HepG2 (cell line): ENCODE results near the gene PHKA1. TPM values are rescaled to one million over a fixed set of nuclear protein-coding genes. Genes with fewer than 3 reads are reported as not detected.

Experiments used
- ATAC-seq: fragments of 200-7000 bp; cut with Tn5 transposase; 3 replicates; pipeline ENCODE4 v1.9.1; 2020; ENCODE audit warnings: mild to moderate bottlenecking, moderate library complexity
- BruUV-seq: library from RNA; stranded (reverse); fragments of 400-500 nt; replicated peaks from 2 replicates; lab custom pipeline; 2021; lab: Mats Ljungman, UMichigan
- CTCF ChIA-PET: fragments of 300-600 bp; formaldehyde crosslinking; extraction: SDS; loops from one replicate; lab custom pipeline; 2021; ENCODE audit warnings: low total read pairs, inconsistent platforms, low intra/inter-chr PET ratio; lab: Yijun Ruan, JAX
- POLR2A ChIA-PET: fragments of 350-600 bp; sonication (Branson Sonifier 250); formaldehyde crosslinking; loops from one replicate; lab custom pipeline; 2020; ENCODE audit warnings: antibody characterized with exemption, inconsistent platforms; lab: Yijun Ruan, JAX
- DNase-seq: peaks from one replicate; pipeline ENCODE4 v3.0.0-alpha.2; 2015; ENCODE audit warnings: low spot score
- FAIRE-seq: peaks from 3 replicates; lab custom pipeline; 2011; peaks lifted over from hg19 to GRCh38; lab: Jason Lieb, UNC
- H2AFZ ChIP-seq: one replicate; pipeline ENCODE4 v1.6.1; 2011; ENCODE audit warnings: low read length, inconsistent platforms
- H3K27ac ChIP-seq: fragments of 300-600 bp; 3 replicates; pipeline ENCODE4 v1.8.0; 2011; ENCODE audit warnings: mixed run types, mild to moderate bottlenecking, mixed read lengths, low read length, inconsistent platforms; ENCODE audit not compliant: insufficient read depth; ENCODE audit errors: extremely low read length
- H3K27me3 ChIP-seq, 2 experiments: fragments of 200-600 bp in 1 of 2; 2 replicates in 1 of 2; 3 replicates in 1 of 2; pipeline versions ENCODE4 v1.6.0 to v1.8.0; 2011; ENCODE audit warnings: low read length in 2 of 2, mild to moderate bottlenecking in 2 of 2, moderate library complexity in 2 of 2, inconsistent platforms in 1 of 2; ENCODE audit not compliant: insufficient read depth in 2 of 2, control insufficient read depth in 1 of 2
- H3K36me3 ChIP-seq, 2 experiments: fragments of 200-600 bp in 1 of 2; replicated peaks in 1 of 2; 2 replicates in 1 of 2; 3 replicates in 1 of 2; pipeline versions ENCODE4 v1.5.1 to v1.8.0; 2011; ENCODE audit warnings: low read length in 2 of 2, inconsistent platforms in 1 of 2; ENCODE audit not compliant: insufficient read depth in 2 of 2, control insufficient read depth in 1 of 2
- H3K4me1 ChIP-seq: 2 replicates; pipeline ENCODE4 v1.5.1; 2012; ENCODE audit warnings: low read length, inconsistent platforms; ENCODE audit not compliant: insufficient read depth
- H3K4me2 ChIP-seq: 2 replicates; pipeline ENCODE4 v1.6.0; 2011; ENCODE audit warnings: low read depth, low read length, inconsistent platforms
- H3K4me3 ChIP-seq, 3 experiments: fragments of 200-600 bp in 1 of 3; sonication (generic), shearing (Covaris generic) in 1 of 3; replicated peaks in 1 of 3; 2 replicates each; pipeline ENCODE4 v1.5.1; 2011 to 2016; ENCODE audit warnings: low read length in 3 of 3, inconsistent platforms in 2 of 3, low read depth in 2 of 3, mild to moderate bottlenecking in 2 of 3, control low read depth in 1 of 3, mixed read lengths in 1 of 3; ENCODE audit not compliant: insufficient read depth in 1 of 3
- H3K79me2 ChIP-seq: one replicate; pipeline ENCODE4 v1.6.1; 2011; ENCODE audit warnings: low read length, inconsistent platforms; ENCODE audit not compliant: insufficient read depth
- H3K9ac ChIP-seq: 2 replicates; pipeline ENCODE4 v1.6.0; 2011; ENCODE audit warnings: mild to moderate bottlenecking, low read depth, low read length, inconsistent platforms; ENCODE audit not compliant: insufficient read depth
- H3K9me3 ChIP-seq: 2 replicates; pipeline ENCODE4 v1.5.1; 2012; ENCODE audit warnings: mild to moderate bottlenecking, low read length
- H4K20me1 ChIP-seq: 2 replicates; pipeline ENCODE4 v1.6.0; 2011; ENCODE audit warnings: inconsistent platforms, mild to moderate bottlenecking, low read length, moderate library complexity; ENCODE audit not compliant: insufficient read depth
- NR1H2 ChIP-seq: sonication (generic); formaldehyde crosslinking; IDR thresholded peaks from 2 replicates; pipeline ENCODE4 v1.8.1; 2022; ENCODE audit warnings: low read depth, missing genetic modification reagents, borderline replicate concordance
- PPARG ChIP-seq: conservative IDR thresholded peaks from 2 replicates; pipeline ENCODE4 v1.6.1; 2016; ENCODE audit warnings: missing biosample characterization, missing genetic modification reagents
- SKI ChIP-seq: fragments of 450-650 bp; IDR thresholded peaks from one replicate; pipeline ENCODE4 v1.6.1; 2018; ENCODE audit warnings: mild to moderate bottlenecking; ENCODE audit not compliant: partially characterized antibody
- SP1 ChIP-seq, 2 experiments: fragments of 450-650 bp in 1 of 2; sonication (generic) in 1 of 2; formaldehyde crosslinking in 1 of 2; IDR thresholded peaks; 2 replicates each; pipeline versions ENCODE4 v1.4.0 to v1.6.1; 2016 to 2020; ENCODE audit warnings: missing genetic modification reagents in 1 of 2
- ZSCAN29 ChIP-seq: sonication (generic); formaldehyde crosslinking; conservative IDR thresholded peaks from 2 replicates; pipeline ENCODE4 v1.4.0; 2020; ENCODE audit warnings: mild to moderate bottlenecking, missing genetic modification reagents
- in situ Hi-C: cut with HindIII; loops from 2 replicates; pipeline ENCODE4 v1.10.0; 2017; ENCODE audit warnings: low pct_unique_long_range_greater_than_20kb; ENCODE audit not compliant: extremely low pct_ligation_motif_present
- intact Hi-C: fragments of 100-400 bp; cut with micrococcal nuclease; formaldehyde crosslinking; loops from one replicate; pipeline ENCODE4 v1.10.0; 2022; ENCODE audit not compliant: unreplicated experiment
- polyA plus RNA-seq, 8 experiments: library from polyadenylated mRNA; depleted of rRNA in 3 of 8; stranded (reverse) in 7 of 8; unstranded in 1 of 8; fragments of >200 nt; fragmentation: Illumina TruSeq in 4 of 8; extraction: Trizol in 4 of 8; gene quantifications; 2 replicates each; pipeline versions ENCODE4 v1.2.1 to v1.2.3, GENCODE V29; 2011 to 2016; ENCODE audit warnings: low read depth in 4 of 8, missing spikeins in 1 of 8, mixed read lengths in 1 of 8; ENCODE audit not compliant: insufficient read depth in 1 of 8
- total RNA-seq, 5 experiments: library from RNA; depleted of rRNA; stranded (reverse); fragments of >200 nt; fragmentation: Illumina TruSeq; extraction: Trizol; gene quantifications; 2 replicates each; pipeline ENCODE4 v1.2.3, GENCODE V29; 2016; ENCODE audit warnings: low read depth in 1 of 5
- TF ChIP-seq, protein P1 (sequence below), 2 experiments: IDR thresholded peaks; 2 replicates each; pipeline ENCODE4 v1.6.1; 2011 to 2012; ENCODE audit warnings: low read length in 2 of 2, borderline replicate concordance in 1 of 2, low read depth in 1 of 2, mild to moderate bottlenecking in 1 of 2, moderate library complexity in 1 of 2
- TF ChIP-seq, protein P2 (sequence below): sonication (generic); formaldehyde crosslinking; IDR thresholded peaks from 2 replicates; pipeline ENCODE4 v1.8.0; 2022; ENCODE audit warnings: mild to moderate bottlenecking, missing genetic modification reagents, borderline replicate concordance

PHKA1 gene
- total and polyA plus RNA-seq, 2 of the 13 experiments (the other 11 are each of a cell fraction or from before 2014, with no cell fraction given), result 5.4 to 6.6 TPM

DNA sequence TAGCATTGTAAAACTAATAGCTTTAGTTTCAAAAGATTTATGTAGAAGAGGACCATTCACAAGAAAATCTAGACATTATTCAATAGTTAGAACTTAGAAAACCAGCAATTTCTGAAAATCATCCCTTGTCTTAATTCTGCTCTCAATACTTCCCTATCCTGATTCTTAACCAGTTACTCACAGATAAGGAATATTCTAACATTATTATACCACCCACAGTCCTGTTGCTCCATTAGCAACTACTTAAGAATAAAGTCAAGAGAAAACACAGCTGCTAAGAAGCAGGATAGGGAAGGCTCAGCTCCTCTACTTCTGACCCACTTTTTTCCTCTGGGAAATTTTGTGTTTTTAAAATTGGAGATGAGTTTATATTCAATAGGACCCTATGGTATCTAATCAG, 47.7 kb downstream of the PHKA1 start (continued):
- TF ChIP-seq, protein P1, sequence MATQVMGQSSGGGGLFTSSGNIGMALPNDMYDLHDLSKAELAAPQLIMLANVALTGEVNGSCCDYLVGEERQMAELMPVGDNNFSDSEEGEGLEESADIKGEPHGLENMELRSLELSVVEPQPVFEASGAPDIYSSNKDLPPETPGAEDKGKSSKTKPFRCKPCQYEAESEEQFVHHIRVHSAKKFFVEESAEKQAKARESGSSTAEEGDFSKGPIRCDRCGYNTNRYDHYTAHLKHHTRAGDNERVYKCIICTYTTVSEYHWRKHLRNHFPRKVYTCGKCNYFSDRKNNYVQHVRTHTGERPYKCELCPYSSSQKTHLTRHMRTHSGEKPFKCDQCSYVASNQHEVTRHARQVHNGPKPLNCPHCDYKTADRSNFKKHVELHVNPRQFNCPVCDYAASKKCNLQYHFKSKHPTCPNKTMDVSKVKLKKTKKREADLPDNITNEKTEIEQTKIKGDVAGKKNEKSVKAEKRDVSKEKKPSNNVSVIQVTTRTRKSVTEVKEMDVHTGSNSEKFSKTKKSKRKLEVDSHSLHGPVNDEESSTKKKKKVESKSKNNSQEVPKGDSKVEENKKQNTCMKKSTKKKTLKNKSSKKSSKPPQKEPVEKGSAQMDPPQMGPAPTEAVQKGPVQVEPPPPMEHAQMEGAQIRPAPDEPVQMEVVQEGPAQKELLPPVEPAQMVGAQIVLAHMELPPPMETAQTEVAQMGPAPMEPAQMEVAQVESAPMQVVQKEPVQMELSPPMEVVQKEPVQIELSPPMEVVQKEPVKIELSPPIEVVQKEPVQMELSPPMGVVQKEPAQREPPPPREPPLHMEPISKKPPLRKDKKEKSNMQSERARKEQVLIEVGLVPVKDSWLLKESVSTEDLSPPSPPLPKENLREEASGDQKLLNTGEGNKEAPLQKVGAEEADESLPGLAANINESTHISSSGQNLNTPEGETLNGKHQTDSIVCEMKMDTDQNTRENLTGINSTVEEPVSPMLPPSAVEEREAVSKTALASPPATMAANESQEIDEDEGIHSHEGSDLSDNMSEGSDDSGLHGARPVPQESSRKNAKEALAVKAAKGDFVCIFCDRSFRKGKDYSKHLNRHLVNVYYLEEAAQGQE (IDR thresholded peaks at IDR 0.05; ENCODE audit: borderline replicate concordance in 1 of 2, low read depth in 1 of 2, low read length in 2 of 2), result no peak
- TF ChIP-seq SP1 (IDR thresholded peaks at IDR 0.05), result no peak
- no peak for TF ChIP-seq SP1 (CRISPR knock-in tag; IDR thresholded peaks at IDR 0.05)
- no peak for TF ChIP-seq NR1H2
- TF ChIP-seq, protein P2, sequence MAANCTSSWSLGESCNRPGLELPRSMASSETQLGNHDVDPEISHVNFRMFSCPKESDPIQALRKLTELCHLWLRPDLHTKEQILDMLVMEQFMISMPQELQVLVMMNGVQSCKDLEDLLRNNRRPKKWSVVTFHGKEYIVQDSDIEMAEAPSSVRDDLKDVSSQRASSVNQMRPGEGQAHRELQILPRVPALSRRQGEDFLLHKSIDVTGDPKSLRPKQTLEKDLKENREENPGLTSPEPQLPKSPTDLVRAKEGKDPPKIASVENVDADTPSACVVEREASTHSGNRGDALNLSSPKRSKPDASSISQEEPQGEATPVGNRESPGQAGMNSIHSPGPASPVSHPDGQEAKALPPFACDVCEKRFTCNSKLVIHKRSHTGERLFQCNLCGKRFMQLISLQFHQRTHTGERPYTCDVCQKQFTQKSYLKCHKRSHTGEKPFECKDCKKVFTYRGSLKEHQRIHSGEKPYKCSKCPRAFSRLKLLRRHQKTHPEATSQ (CRISPR knock-in tag), result no peak

DNA sequence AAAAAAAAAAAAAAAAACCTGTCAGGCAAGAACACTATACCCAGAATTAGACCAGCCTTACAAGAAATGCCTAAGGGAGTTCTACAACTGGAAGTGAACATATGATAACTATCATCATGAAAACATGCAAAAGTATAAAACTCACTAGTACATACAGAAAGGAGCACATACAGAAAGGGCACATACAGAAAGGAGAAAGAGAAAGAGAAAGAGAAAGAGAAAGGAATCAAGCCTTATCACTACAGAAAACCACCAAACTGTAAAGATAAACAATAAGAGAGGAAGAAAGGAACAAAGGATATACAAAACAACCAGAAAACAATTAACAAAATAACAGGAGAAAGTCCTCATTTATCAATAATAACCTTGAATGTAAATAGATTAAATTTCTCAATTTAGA, 50.4 kb downstream of the PHKA1 start:
- Histone ChIP-seq H3K79me2 (no peaks in the 10 kb centered on the region), H3K9me3 (no peaks in the 10 kb centered on the region), H4K20me1 (no peaks in the 10 kb centered on the region), H2AFZ (no peak overlapping the region), H3K9ac (no peak overlapping the region), H3K36me3 (no peaks in the 10 kb centered on the region), H3K27me3 (no peaks in the 10 kb centered on the region), H3K4me1 (no peaks in the 10 kb centered on the region), H3K4me3 (no peak overlapping the region), H3K4me2 (no peak overlapping the region), H3K27ac (no peak overlapping the region)
- DNase-seq (no peak), ATAC-seq (no peak), FAIRE-seq (peak; percentile 46)
- ChIA-PET CTCF (no interaction called here), POLR2A (no interaction called here)
- TF ChIP-seq SKI (no peak), PPARG (CRISPR knock-in tag) (no peak), ZSCAN29 (CRISPR knock-in tag) (no peak)
- in situ Hi-C loops, result no loop called here
- no TSS peak for BruUV-seq
- intact Hi-C loops, result no loop called here
